ENCODE data around the gene CPXM2.

The CPXM2 gene

DNA sequence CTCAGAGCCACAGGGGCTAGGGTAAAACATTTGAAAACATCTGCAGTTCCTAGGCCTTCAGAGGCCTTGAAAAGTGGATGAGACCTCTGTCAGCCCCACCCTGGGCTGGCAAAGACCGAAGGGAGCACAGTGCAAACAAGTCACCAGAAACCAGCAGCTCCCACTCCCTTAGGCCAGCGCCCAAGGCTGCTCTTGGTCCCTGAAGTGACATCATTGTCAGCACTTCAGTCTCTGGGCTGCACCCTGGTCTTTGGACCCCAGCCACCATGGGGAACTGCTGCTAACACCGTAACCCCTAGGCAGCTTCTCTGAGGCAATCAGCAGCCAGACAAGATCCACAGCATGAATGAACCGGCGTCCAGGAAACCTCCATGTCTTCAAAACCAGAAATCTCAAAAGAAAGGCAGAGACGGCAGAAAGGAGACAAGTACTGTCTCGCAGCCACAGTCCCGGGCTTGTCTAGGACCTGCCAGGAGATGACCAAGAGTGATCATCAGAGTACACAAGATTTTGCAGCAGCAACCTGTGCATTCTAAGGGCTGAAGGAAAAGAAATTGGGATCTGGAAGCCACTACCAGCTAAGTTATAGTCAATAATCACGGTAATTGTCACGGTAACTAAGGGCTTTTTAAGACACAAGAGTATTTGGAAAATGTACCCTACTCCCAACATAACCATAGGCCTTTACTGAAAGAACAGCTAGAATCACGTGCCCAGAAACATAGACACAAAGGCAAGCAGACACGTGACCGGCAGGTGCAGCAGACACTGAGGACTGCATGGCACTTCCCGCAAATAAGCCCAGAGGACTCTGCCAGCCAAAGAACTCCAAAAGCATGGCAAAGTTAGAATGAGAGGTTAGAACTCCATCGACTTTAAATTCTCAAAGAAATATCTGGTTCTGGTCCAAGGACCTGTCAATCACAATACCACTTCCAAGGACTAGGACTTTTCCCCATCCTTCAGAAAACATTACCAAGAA, 23.3 kb downstream of the CPXM2 start:
- peak; percentile 69 for DNase-seq

DNA sequence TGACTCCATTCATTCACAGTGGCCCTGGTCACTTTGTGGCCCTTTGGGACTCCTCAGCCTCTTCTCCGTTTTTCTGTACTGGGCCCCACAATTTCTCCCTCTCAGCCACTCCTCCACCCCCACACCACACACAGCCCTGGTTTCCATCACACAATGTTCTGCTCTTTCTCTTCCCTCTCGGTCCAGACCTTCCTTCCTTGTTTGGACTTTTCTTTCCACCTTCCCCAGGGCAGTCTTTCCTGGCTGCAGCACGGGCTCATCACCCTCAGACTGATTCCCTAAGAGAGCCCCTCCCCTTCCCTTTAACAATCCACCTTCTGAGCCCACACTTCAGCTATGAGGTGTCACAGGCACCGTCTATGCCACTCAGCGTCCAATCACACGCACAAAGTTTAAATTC, 25.7 kb downstream of the CPXM2 start:
- no peak for DNase-seq

GRCh38 chr10:123865350-123865749, 26.3 kb downstream of the CPXM2 start:
- DNase-seq, result no peak

- no peak for DNase-seq
Observed at GRCh38 chr10:123864923-123865322, 26.7 kb downstream of the CPXM2 start.

DNA sequence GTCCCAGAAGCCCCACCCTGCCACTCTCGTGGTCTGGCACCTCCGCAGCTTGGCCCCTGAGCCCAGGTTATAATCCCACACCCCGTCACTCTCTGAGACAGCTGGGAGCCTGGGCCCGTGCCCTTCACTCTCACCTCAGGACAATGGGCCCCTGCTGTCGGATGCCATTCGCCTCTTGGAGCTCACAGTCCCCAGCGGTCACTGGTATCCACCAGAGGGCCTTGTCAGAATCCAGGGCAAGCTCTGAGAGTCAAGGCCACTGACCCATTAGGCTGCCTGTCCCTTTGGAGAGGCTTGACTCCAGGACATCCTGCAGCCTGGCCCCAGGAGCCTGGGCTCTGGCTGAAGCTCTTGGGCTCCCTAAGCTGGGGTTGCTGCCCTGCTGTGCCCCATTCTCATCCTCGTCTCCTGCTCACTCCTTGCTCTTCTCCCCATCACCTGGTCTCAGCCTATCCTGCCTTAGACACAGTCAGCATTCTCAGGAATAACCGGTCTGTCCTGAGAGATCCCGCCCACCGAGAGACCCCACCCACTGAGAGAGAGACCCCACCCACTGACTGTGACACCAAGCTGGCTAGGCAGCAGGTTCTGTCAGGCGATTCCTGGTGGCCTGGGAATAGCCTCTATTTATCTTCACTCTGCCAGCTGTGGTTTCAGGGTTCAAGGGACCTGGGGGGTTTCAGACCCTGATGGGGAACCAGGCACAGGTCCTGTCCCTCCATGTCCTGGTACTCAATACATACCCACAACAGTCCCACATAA, 27.7 kb downstream of the CPXM2 start:
- no peak for DNase-seq

GRCh38 chr10:123863183-123863575, 28.4 kb downstream of the CPXM2 start:
- DNase-seq, result no peak

DNA sequence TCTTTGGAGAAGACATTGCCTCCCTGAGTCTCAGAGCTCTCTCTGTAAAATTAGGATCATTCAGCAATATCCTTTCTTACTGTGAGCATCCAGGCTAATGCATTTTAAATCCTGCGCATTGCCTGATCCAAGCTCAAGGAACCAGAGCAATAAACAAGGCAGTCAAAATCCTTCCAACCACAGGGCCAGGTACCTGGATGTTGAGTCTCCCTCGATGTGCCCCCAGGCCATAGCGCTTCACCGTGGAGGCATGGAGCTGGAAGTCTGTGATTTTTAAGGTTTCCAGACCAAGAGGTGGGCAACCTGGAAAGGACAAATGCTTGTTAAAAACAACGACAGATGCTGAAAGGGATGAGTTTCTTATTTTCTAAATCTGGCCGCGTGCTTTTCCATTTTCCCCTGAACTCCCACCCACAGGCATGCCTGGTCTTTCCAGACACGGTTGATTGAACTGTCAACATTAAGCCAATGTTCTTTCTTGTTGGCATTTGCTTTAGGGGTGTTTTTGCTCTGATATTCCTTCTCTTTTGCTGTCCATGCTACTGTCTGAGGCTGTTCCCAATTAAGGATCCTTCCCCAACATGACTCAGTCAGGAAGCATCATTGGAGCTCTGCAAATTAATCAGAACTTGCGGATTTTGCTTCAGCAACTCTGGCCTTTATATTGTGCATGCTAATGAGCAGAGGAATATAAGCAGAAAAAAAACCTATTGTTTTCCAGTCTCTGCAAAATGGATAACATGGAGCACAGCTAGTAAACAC, 29.0 kb downstream of the CPXM2 start:
- no peak for DNase-seq

DNA sequence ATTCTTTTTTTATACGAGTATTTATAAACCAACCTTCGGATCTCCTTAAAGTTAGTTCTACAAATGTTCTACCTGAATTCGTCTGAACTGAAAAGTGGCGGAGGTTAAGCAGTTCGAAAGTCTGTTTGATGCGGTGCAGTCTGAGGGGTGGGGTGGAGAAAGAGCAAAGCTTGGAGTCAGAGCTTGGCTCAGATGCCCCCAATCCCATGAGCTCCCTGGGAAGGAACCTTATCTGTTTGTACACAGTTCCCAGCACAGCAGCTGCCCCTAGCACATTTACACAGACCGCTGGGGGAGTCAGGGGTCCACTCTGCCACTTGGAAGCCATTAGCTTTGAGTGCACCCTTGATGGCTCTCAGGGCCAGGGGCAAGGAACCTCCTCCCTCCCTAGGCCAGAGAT, 30.8 kb downstream of the CPXM2 start:
- DNase-seq, result no peak

- DNase-seq, result no peak
Observed at GRCh38 chr10:123860209-123860608, 31.4 kb downstream of the CPXM2 start.

GRCh38 chr10:123859653-123860050, 32.0 kb downstream of the CPXM2 start:
- no peak for DNase-seq

DNA sequence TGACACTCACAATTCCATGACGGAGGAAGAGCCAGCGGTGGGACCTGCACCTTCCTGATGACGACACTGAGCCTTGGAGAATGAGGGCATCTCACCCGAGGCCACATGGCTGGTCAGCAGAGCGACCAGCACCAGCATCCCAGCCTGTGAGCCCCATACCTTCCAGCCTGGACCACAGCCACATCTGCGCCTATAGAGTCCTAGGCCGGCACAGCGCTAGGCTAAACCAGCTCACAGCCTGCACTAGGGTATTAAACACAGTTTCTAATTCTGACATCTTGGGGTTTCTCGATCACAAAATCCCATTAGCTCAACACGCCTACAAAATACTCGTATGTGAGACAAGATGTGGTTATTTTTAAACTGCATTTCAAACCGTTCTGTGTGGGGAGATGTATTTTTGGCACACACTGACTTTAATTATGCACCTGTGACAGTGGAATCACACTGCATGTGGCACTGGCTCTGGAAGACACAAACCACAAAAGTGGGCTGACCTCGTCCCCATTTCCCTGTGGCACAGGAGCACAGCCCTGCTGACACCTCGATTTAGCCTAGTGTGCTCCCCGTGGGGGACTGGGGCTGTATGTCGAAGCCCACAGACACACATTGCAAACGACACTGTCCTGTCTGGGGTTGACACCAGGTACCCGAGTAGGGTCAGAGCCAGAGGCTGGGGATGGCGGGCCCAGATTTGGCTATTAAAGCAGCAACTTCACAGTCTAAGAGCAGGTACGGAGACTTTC, 32.5 kb downstream of the CPXM2 start:
- DNase-seq, result no peak

GRCh38 chr10:123858077-123858681, 33.4 kb downstream of the CPXM2 start:
- no peak for DNase-seq

- DNase-seq, result no peak
Observed at GRCh38 chr10:123857616-123858015, 34.0 kb downstream of the CPXM2 start.

- DNase-seq, result no peak
Observed at GRCh38 chr10:123855008-123855684, 36.5 kb downstream of the CPXM2 start.

DNA sequence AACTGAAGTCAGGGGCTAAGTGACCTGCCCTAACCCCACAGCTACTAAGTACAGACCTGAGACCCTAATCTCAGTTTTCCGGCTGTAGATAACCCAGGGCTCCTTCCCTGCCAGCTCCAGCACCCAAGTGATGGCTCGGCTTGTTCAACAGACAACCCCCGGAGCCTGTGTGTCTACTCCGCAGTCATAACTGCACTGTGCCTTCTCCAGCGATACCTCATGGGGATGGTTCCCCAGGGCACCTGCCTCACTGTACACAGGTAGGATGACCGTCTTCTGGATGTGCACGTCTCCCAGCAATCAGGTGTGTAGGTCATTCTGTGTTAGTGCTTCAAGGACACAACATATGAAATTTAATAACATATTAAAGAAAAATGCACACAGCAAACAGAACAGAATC, 37.1 kb downstream of the CPXM2 start:
- no peak for DNase-seq

DNA sequence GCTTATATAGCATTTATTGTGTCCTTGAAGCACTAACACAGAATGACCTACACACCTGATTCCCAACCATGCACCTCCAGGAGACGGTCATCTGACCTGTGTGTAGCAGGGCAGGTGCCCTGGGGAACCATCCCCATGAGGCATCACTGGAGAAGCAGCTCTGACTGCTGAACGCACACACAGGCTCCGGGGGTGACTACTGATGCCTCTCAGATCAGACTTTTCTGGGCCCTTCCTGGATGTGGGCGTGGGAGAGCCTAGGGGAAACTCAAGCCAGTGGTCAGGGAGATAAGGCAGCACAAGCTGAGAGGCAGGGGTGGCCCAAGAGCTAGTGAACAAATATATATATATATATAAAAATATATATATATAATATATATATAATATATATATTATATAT, 37.6 kb downstream of the CPXM2 start:
- no peak for DNase-seq

DNA sequence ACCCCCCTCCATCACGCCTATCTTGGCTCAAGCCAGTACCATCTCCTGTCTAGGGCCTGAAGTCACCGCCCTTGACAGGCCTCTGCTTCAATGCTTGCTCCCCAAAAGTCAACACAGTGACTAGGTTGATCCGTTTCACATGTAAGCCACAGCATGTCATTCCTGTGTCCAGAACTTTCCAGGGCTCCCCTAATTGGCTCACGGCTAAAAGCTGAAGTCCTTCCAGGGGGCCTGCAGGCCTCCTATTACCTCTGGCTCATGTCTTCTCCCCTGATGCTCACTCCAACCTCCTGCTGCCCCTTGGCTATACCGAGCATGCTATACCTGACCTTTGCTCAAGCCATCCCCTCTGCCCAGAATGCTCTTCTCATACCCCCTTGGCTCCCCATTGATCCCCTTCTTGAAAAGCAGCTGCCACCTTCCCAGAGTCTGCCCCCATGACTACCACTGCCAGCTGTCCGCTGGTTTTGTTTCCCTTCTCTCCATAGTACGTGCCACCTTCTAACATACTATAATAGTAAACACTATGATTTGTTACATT, 39.1 kb downstream of the CPXM2 start:
- no peak for DNase-seq

DNA sequence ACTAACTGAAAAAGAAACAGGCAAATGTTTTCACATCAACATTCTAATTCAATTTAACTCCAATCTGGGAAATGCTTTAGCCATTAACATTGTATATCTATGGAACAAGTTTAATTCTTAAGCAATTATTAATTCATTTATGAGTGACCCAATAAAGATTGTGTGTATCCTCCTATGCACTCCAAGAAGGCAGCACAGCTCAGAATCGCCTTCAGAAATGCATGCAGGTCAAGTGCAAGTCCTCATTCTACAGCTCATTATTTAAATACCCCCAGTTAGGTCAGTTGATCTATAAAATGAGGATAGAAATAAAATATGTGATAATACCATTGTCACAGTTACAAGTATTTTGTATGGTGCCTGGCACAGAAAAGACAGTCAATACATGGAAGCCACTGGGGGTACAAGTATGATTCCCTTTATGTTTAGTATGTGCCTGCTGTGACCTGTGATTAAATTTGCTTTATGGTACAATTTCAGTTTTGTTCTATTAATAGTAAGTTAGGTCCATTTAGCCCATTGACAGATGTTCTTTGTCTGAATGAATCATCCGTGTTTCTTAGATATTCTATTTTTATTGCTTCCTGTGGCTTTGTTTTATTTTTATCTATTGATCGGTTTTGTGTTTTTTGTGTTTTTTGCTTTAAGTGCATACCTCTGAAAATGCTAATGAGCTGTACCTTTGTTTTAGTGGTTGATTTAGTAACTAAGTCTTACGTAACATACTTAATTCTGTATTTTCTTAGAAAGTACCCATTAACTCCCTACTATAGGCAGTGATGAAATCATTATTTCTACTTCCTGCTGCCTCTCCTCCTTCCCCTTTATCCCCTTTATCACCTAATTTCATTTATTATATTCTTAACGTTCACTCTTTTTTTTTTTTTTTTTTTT, 42.8 kb downstream of the CPXM2 start:
- no peak for DNase-seq

- no peak for DNase-seq
Observed at GRCh38 chr10:123847686-123848432, 43.7 kb downstream of the CPXM2 start.

Data from NCI-H2029 (cell line).